Endodermal cell (in vitro differentiated cells): Measurements from ENCODE around the gene C1orf21. TPM values are rescaled to one million over a fixed set of nuclear protein-coding genes. Genes with fewer than 3 reads are reported as not detected.

Experiments used
- DNase-seq: peaks from one replicate; pipeline ENCODE4 v3.0.0-alpha.2; 2017
- H3K27ac ChIP-seq: 2 replicates; pipeline ENCODE4 v1.5.1; 2013; ENCODE audit warnings: mild to moderate bottlenecking, low read depth, low read length, moderate library complexity
- H3K27me3 ChIP-seq: 2 replicates; pipeline ENCODE4 v1.6.1; 2013; ENCODE audit warnings: mild to moderate bottlenecking, low read length, moderate library complexity; ENCODE audit not compliant: insufficient read depth, control insufficient read depth, poor library complexity, severe bottlenecking
- H3K36me3 ChIP-seq: 2 replicates; pipeline ENCODE4 v1.7.0; 2013; ENCODE audit warnings: mild to moderate bottlenecking, low read length, moderate library complexity; ENCODE audit not compliant: control insufficient read depth, insufficient read depth
- H3K4me1 ChIP-seq: one replicate; pipeline ENCODE4 v1.7.0; 2013; ENCODE audit warnings: low read length; ENCODE audit not compliant: control insufficient read depth, insufficient read depth
- H3K4me3 ChIP-seq: 2 replicates; pipeline ENCODE4 v1.5.1; 2013; ENCODE audit warnings: mild to moderate bottlenecking, low read length, moderate library complexity
- H3K9ac ChIP-seq: 2 replicates; pipeline ENCODE4 v1.6.1; 2013; ENCODE audit warnings: mild to moderate bottlenecking, low read length, moderate library complexity; ENCODE audit not compliant: poor library complexity, severe bottlenecking; ENCODE audit errors: extremely low read depth
- H3K9me3 ChIP-seq: 2 replicates; pipeline ENCODE4 v1.6.1; 2013; ENCODE audit warnings: mild to moderate bottlenecking, low read length, moderate library complexity; ENCODE audit not compliant: control insufficient read depth
- H3K27ac Mint-ChIP-seq: 2 replicates; pipeline ENCODE4 v1.8.0; 2020; ENCODE audit warnings: mixed read lengths
- H3K27me3 Mint-ChIP-seq: 2 replicates; pipeline ENCODE4 v1.8.0; 2021; ENCODE audit warnings: mild to moderate bottlenecking, mixed read lengths; ENCODE audit not compliant: insufficient read depth
- H3K36me3 Mint-ChIP-seq: 2 replicates; pipeline ENCODE4 v1.8.0; 2020; ENCODE audit warnings: low read depth, mixed read lengths
- H3K4me1 Mint-ChIP-seq: 2 replicates; pipeline ENCODE4 v1.8.0; 2020; ENCODE audit warnings: mixed read lengths
- H3K4me3 Mint-ChIP-seq: 2 replicates; pipeline ENCODE4 v1.8.0; 2020; ENCODE audit warnings: mild to moderate bottlenecking, moderate library complexity, mixed read lengths
- H3K9me3 Mint-ChIP-seq: 2 replicates; pipeline ENCODE4 v1.8.0; 2020; ENCODE audit warnings: mild to moderate bottlenecking, mixed read lengths
- WGBS, 2 experiments: methylation state at CpG; one replicate each; pipeline versions ENCODE4 v1.1.5 to v1.1.7; 2013; ENCODE audit warnings: missing lambda C conversion rate in 2 of 2, mixed read lengths in 1 of 2; ENCODE audit not compliant: insufficient coverage in 1 of 2, insufficient read length in 1 of 2; 5-methylcytosine and 5-hydroxymethylcytosine counted together
- total RNA-seq, 2 donors: library from RNA; stranded (reverse); fragmentation: NEBNext Ultra II Directional in 1 of 2; extraction: Animal tissue kit (Norgen Biotek cat#: 25700) in 1 of 2; gene quantifications; 2 replicates in 1 of 2; 3 replicates in 1 of 2; pipeline ENCODE4 v1.2.1, GENCODE V29; 2021
- TF ChIP-seq, protein P1 (sequence below): fragments of 200-600 bp; sonication (generic); conservative IDR thresholded peaks from 2 replicates; pipeline ENCODE4 v1.5.0; 2021; ENCODE audit warnings: antibody characterized with exemption, mild to moderate bottlenecking

C1orf21 gene
- total RNA-seq, 2 donors from 2014 or later = 9.1 to 10.2 TPM

DNA sequence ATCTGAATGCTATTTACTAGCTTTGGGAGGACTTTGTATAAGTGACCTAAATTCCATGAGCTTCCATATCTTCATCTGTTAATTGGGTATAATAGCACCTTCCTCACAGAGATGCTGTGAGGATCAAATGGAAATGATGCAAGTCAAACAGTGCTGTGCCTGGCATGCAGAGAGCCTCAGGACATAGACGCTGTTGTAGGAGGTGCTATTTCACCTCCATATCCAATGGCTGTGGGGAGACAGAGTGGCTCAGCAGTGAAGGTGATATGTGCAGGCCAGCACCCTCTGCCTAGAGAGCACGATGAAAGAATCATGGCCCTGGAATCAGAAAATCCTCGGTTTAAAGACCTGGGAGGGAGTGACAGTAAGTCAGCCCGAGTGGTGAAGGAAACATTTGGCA, 16.0 kb upstream of the C1orf21 start:
- no peak overlapping the region for H3K4me3 Mint-ChIP-seq
- DNase-seq = no peak
- H3K36me3 Mint-ChIP-seq = no peaks in the 10 kb centered on the region
- peaks cover 3% of the 10 kb centered on the region for H3K4me1 Mint-ChIP-seq
- H3K27me3 Mint-ChIP-seq = peaks cover 49% of the 10 kb centered on the region
- H3K9me3 Mint-ChIP-seq = no peaks in the 10 kb centered on the region
- TF ChIP-seq, protein P1, sequence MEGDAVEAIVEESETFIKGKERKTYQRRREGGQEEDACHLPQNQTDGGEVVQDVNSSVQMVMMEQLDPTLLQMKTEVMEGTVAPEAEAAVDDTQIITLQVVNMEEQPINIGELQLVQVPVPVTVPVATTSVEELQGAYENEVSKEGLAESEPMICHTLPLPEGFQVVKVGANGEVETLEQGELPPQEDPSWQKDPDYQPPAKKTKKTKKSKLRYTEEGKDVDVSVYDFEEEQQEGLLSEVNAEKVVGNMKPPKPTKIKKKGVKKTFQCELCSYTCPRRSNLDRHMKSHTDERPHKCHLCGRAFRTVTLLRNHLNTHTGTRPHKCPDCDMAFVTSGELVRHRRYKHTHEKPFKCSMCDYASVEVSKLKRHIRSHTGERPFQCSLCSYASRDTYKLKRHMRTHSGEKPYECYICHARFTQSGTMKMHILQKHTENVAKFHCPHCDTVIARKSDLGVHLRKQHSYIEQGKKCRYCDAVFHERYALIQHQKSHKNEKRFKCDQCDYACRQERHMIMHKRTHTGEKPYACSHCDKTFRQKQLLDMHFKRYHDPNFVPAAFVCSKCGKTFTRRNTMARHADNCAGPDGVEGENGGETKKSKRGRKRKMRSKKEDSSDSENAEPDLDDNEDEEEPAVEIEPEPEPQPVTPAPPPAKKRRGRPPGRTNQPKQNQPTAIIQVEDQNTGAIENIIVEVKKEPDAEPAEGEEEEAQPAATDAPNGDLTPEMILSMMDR = no peak
- H3K9me3 ChIP-seq = no peaks in the 10 kb centered on the region
- no peaks in the 10 kb centered on the region for H3K27me3 ChIP-seq
- H3K36me3 ChIP-seq = no peaks in the 10 kb centered on the region
- 89 to 90% methylated on average over 4 of the region's 4 CpGs for WGBS, 2 experiments
- H3K4me3 ChIP-seq = no peak overlapping the region
- H3K27ac Mint-ChIP-seq = no peak overlapping the region
- H3K27ac ChIP-seq = no peak overlapping the region
- no peak overlapping the region for H3K9ac ChIP-seq
- no peaks in the 10 kb centered on the region for H3K4me1 ChIP-seq

DNA sequence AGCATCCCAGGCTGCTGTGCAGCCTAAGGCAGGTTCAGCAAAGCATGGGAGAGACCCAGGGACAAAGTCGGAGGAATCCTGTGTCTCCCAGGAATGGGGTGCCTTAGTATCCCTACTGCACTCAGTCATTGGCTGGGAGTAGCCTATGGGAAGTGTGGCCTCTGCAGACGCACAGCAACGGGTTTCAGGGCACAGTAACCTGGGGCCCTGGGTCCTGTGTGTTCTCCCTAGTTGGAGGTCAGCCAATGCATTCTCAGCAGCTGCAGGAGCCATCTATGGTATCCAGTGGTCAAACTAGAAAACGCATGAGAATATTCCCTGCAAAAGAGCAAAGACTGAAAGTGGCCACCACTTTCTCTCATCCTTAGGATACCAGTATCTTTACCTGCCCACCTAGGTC, 13.7 kb upstream of the C1orf21 start:
- Histone ChIP-seq H3K27me3 (peaks cover 23% of the 10 kb centered on the region), H3K4me1 (no peaks in the 10 kb centered on the region), H3K9ac (no peak overlapping the region), H3K9me3 (no peaks in the 10 kb centered on the region), H3K27ac (no peak overlapping the region), H3K36me3 (no peaks in the 10 kb centered on the region), H3K4me3 (no peak overlapping the region)
- DNase-seq = no peak
- H3K36me3 Mint-ChIP-seq = no peaks in the 10 kb centered on the region
- H3K4me3 Mint-ChIP-seq = no peak overlapping the region
- 83 to 87% methylated on average over 2 to 4 of the region's 4 CpGs for WGBS, 2 experiments
- no peak overlapping the region for H3K27ac Mint-ChIP-seq
- H3K9me3 Mint-ChIP-seq = no peaks in the 10 kb centered on the region
- TF ChIP-seq, protein P1 = no peak
- H3K4me1 Mint-ChIP-seq = no peaks in the 10 kb centered on the region
- peaks cover 58% of the 10 kb centered on the region for H3K27me3 Mint-ChIP-seq

DNA sequence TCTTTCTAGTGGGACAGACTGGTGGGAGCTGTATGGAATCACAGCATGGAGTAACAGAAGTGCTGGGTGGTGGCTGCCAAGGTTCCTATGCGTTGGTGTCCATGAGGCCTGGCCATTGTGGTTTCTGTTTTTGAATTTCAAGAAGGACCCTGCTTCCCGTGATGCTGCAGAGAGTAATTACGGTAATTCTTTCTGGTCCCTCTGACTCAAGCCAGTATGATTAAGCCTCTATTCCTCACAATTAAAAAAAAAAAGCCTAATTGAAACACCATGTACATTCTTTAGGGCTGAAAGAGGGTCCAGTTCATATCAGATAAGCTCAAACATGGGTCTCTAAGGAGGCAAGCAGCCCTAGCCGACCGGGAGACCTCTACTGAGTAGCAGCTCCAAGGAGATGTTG, 10.5 kb upstream of the C1orf21 start:
- Mint-ChIP-seq H3K27me3 (peaks cover 71% of the 10 kb centered on the region), H3K36me3 (no peaks in the 10 kb centered on the region), H3K27ac (no peak overlapping the region), H3K4me1 (no peaks in the 10 kb centered on the region), H3K9me3 (no peaks in the 10 kb centered on the region), H3K4me3 (no peak overlapping the region)
- H3K27ac ChIP-seq = no peak overlapping the region
- H3K4me1 ChIP-seq = no peaks in the 10 kb centered on the region
- H3K27me3 ChIP-seq = peaks cover 55% of the 10 kb centered on the region
- TF ChIP-seq, protein P1 = no peak
- H3K36me3 ChIP-seq = no peaks in the 10 kb centered on the region
- H3K4me3 ChIP-seq = no peak overlapping the region
- no peak for DNase-seq
- WGBS, 2 experiments = 92 to 93% methylated on average over 5 of the region's 5 CpGs
- H3K9me3 ChIP-seq = no peaks in the 10 kb centered on the region
- H3K9ac ChIP-seq = no peak overlapping the region
